H1 (cell line): ENCODE data around the gene SYT13. TPM values are rescaled to one million over a fixed set of nuclear protein-coding genes. Genes with fewer than 3 reads are reported as not detected.

Source experiments
- CTCF ChIA-PET: fragments of 300-600 bp; sonication (Branson Sonifier 250); formaldehyde crosslinking; loops from one replicate; lab custom pipeline; 2021; ENCODE audit not compliant: partially characterized antibody; lab: Charles Lee
- POLR2A ChIA-PET: fragments of 300-600 bp; sonication (Branson Sonifier 250); formaldehyde crosslinking; loops from one replicate; lab custom pipeline; 2021; ENCODE audit warnings: inconsistent platforms; ENCODE audit not compliant: partially characterized antibody; lab: Charles Lee
- DNase-seq, 2 experiments: peaks; one replicate each; pipeline versions ENCODE4 v3.0.0 to v3.0.0-alpha.2; 2010 to 2022; ENCODE audit warnings: low spot score in 2 of 2, low read depth in 1 of 2, mixed read lengths in 1 of 2
- FAIRE-seq: peaks from 2 replicates; lab custom pipeline; 2011; peaks lifted over from hg19 to GRCh38; lab: Jason Lieb, UNC
- H2AFZ ChIP-seq: 2 replicates; pipeline ENCODE4 v1.8.1; 2012; ENCODE audit warnings: low read length, inconsistent platforms
- H2AK5ac ChIP-seq: 2 replicates; pipeline ENCODE4 v1.6.1; 2013; ENCODE audit warnings: low read depth, low read length
- H2BK120ac ChIP-seq: replicated peaks from 2 replicates; pipeline ENCODE3; 2013; ENCODE audit warnings: low read depth, low read length, inconsistent platforms
- H2BK12ac ChIP-seq: 2 replicates; pipeline ENCODE4 v1.6.1; 2013; ENCODE audit warnings: low read depth, low read length
- H2BK15ac ChIP-seq: 2 replicates; pipeline ENCODE4 v1.6.1; 2013; ENCODE audit warnings: low read length
- H2BK20ac ChIP-seq: 2 replicates; pipeline ENCODE4 v1.6.1; 2013; ENCODE audit warnings: low read length
- H2BK5ac ChIP-seq: 2 replicates; pipeline ENCODE4 v1.6.1; 2013; ENCODE audit warnings: low read depth, low read length
- H3K14ac ChIP-seq: 2 replicates; pipeline ENCODE4 v1.6.1; 2013; ENCODE audit warnings: inconsistent platforms; ENCODE audit not compliant: insufficient read length
- H3K18ac ChIP-seq: 2 replicates; pipeline ENCODE4 v1.6.1; 2013; ENCODE audit warnings: low read length; ENCODE audit errors: extremely low read depth
- H3K23ac ChIP-seq: 2 replicates; pipeline ENCODE4 v1.6.1; 2013; ENCODE audit warnings: inconsistent platforms; ENCODE audit not compliant: insufficient read length
- H3K23me2 ChIP-seq: 2 replicates; pipeline ENCODE4 v1.6.1; 2013; ENCODE audit warnings: low read depth, low read length
- H3K27ac ChIP-seq: 2 replicates; pipeline ENCODE4 v1.6.1; 2011; ENCODE audit warnings: low read depth, low read length, inconsistent platforms
- H3K27me3 ChIP-seq, 4 experiments: replicated peaks in 1 of 4; 1 replicate in 1 of 4; 2 replicates in 3 of 4; pipeline versions ENCODE4 v1.6.1 to v1.8.1; 2011 to 2013; ENCODE audit warnings: low read length in 3 of 4, mild to moderate bottlenecking in 3 of 4, inconsistent platforms in 2 of 4, mixed read lengths in 2 of 4, moderate library complexity in 1 of 4; ENCODE audit not compliant: control insufficient read depth in 3 of 4, insufficient read depth in 3 of 4; ENCODE audit errors: extremely low read depth in 1 of 4
- H3K36me3 ChIP-seq, 4 experiments: 2 replicates each; pipeline versions ENCODE4 v1.6.1 to v1.8.1; 2011 to 2013; ENCODE audit warnings: mild to moderate bottlenecking in 4 of 4, low read length in 3 of 4, moderate library complexity in 2 of 4, control low read depth in 1 of 4, inconsistent platforms in 1 of 4; ENCODE audit not compliant: insufficient read depth in 4 of 4, control insufficient read depth in 2 of 4
- H3K4ac ChIP-seq: replicated peaks from 2 replicates; pipeline ENCODE3; 2013; ENCODE audit warnings: low read length, low read depth, mixed read lengths, inconsistent platforms; ENCODE audit not compliant: insufficient read length
- H3K4me1 ChIP-seq, 4 experiments: replicated peaks in 1 of 4; 1 replicate in 1 of 4; 2 replicates in 3 of 4; pipeline versions ENCODE4 v1.6.1 to v1.8.1; 2011 to 2013; ENCODE audit warnings: low read length in 3 of 4, inconsistent platforms in 2 of 4, mixed read lengths in 1 of 4; ENCODE audit not compliant: insufficient read depth in 4 of 4, control insufficient read depth in 3 of 4
- H3K4me2 ChIP-seq, 2 experiments: 2 replicates each; pipeline versions ENCODE4 v1.6.1 to v1.8.1; 2011 to 2013; ENCODE audit warnings: low read depth in 2 of 2, low read length in 2 of 2, control low read depth in 1 of 2, inconsistent platforms in 1 of 2, mild to moderate bottlenecking in 1 of 2; ENCODE audit not compliant: insufficient read depth in 1 of 2
- H3K4me3 ChIP-seq, 4 experiments: fragments of 200-600, 300-600 bp in 1 of 4; sonication (generic), shearing (Covaris generic), sonication (Bioruptor Twin) in 1 of 4; 2 replicates each; pipeline versions ENCODE4 v1.5.1 to v1.8.1; 2011 to 2016; ENCODE audit warnings: low read length in 4 of 4, low read depth in 3 of 4, control low read depth in 2 of 4, inconsistent platforms in 2 of 4, mild to moderate bottlenecking in 2 of 4, mixed read lengths in 1 of 4, moderate library complexity in 1 of 4; ENCODE audit not compliant: insufficient read depth in 2 of 4; ENCODE audit errors: extremely low read depth in 1 of 4
- H3K56ac ChIP-seq: replicated peaks from 2 replicates; pipeline ENCODE3; 2013; ENCODE audit warnings: low read depth, mild to moderate bottlenecking, mixed read lengths, low read length, inconsistent platforms; ENCODE audit not compliant: insufficient read length
- H3K79me1 ChIP-seq: 2 replicates; pipeline ENCODE4 v1.6.1; 2013; ENCODE audit warnings: low read depth, low read length, control low read depth
- H3K79me2 ChIP-seq, 2 experiments: 2 replicates each; pipeline versions ENCODE4 v1.6.1 to v1.8.1; 2012 to 2013; ENCODE audit warnings: low read length in 2 of 2, mild to moderate bottlenecking in 2 of 2, inconsistent platforms in 1 of 2; ENCODE audit not compliant: insufficient read depth in 2 of 2, control insufficient read depth in 1 of 2
- H3K9ac ChIP-seq, 4 experiments: replicated peaks in 1 of 4; 1 replicate in 1 of 4; 2 replicates in 3 of 4; pipeline versions ENCODE4 v1.6.1 to v1.8.1; 2011 to 2013; ENCODE audit warnings: low read depth in 3 of 4, low read length in 3 of 4, control low read depth in 2 of 4, mild to moderate bottlenecking in 2 of 4, moderate library complexity in 2 of 4, inconsistent platforms in 1 of 4; ENCODE audit errors: extremely low read depth in 1 of 4
- H3K9me3 ChIP-seq, 2 experiments: 2 replicates each; pipeline versions ENCODE4 v1.6.1 to v1.8.1; 2012 to 2013; ENCODE audit warnings: mild to moderate bottlenecking in 2 of 2, moderate library complexity in 2 of 2, control low read depth in 1 of 2, inconsistent platforms in 1 of 2, low read depth in 1 of 2, low read length in 1 of 2, mixed read lengths in 1 of 2; ENCODE audit not compliant: insufficient read depth in 2 of 2
- H4K20me1 ChIP-seq, 2 experiments: replicated peaks in 1 of 2; 2 replicates each; pipeline versions ENCODE3 to v1.8.1; 2011 to 2013; ENCODE audit warnings: inconsistent platforms in 2 of 2, low read length in 2 of 2, mild to moderate bottlenecking in 1 of 2; ENCODE audit not compliant: insufficient read depth in 2 of 2, control insufficient read depth in 1 of 2
- H4K5ac ChIP-seq: 2 replicates; pipeline ENCODE4 v1.6.1; 2013; ENCODE audit warnings: low read length, low read depth, mixed read lengths, inconsistent platforms; ENCODE audit not compliant: insufficient read length
- H4K8ac ChIP-seq: 2 replicates; pipeline ENCODE4 v1.8.0; 2013; ENCODE audit warnings: mild to moderate bottlenecking, moderate library complexity, low read length, inconsistent platforms; ENCODE audit not compliant: insufficient read depth; ENCODE audit errors: extremely low read depth
- H4K91ac ChIP-seq: replicated peaks from 2 replicates; pipeline ENCODE3; 2013; ENCODE audit warnings: low read length, mixed read lengths, inconsistent platforms; ENCODE audit not compliant: insufficient read length
- ATF2 ChIP-seq: IDR thresholded peaks from 2 replicates; pipeline ENCODE4 v1.6.1; 2012; ENCODE audit warnings: low read length, inconsistent platforms
- CBX5 ChIP-seq: fragments of 300-800, 300-1000 bp; sonication (generic); IDR thresholded peaks from 2 replicates; pipeline ENCODE4 v1.7.1; 2016; ENCODE audit warnings: antibody characterized with exemption, low read length, low read depth
- CREB1 ChIP-seq: IDR thresholded peaks from 2 replicates; pipeline ENCODE4 v1.6.1; 2012; ENCODE audit warnings: inconsistent platforms
- CTCF ChIP-seq, 3 experiments: IDR thresholded peaks; 1 replicate in 2 of 3; 2 replicates in 1 of 3; pipeline versions ENCODE4 v1.5.1 to v1.6.1; 2011; ENCODE audit warnings: low read length in 3 of 3, mild to moderate bottlenecking in 3 of 3, inconsistent platforms in 2 of 3, low read depth in 1 of 3, moderate library complexity in 1 of 3; ENCODE audit not compliant: insufficient read depth in 1 of 3; ENCODE audit errors: control extremely low read depth in 1 of 3
- JUND ChIP-seq: IDR thresholded peaks from 2 replicates; pipeline ENCODE4 v1.6.1; 2011; ENCODE audit warnings: mild to moderate bottlenecking, improper control_type of control experiment, low read length
- POU5F1 ChIP-seq: IDR thresholded peaks from 2 replicates; pipeline ENCODE4 v1.6.1; 2011; ENCODE audit warnings: low read depth, mild to moderate bottlenecking, low read length, moderate library complexity
- RAD21 ChIP-seq, 2 experiments: IDR thresholded peaks in 1 of 2; conservative IDR thresholded peaks in 1 of 2; 2 replicates each; pipeline ENCODE4 v1.6.1; 2011; ENCODE audit warnings: low read depth in 2 of 2, low read length in 2 of 2, improper control_type of control experiment in 1 of 2, inconsistent platforms in 1 of 2, mild to moderate bottlenecking in 1 of 2, moderate library complexity in 1 of 2
- SAP30 ChIP-seq: fragments of 300-600 bp; sonication (generic); IDR thresholded peaks from 2 replicates; pipeline ENCODE4 v1.7.1; 2012; ENCODE audit warnings: low read length, moderate library complexity, mild to moderate bottlenecking, inconsistent platforms; ENCODE audit not compliant: insufficient read depth, insufficient replicate concordance
- YY1 ChIP-seq: IDR thresholded peaks from 2 replicates; pipeline ENCODE4 v1.6.1; 2011; ENCODE audit warnings: low read depth, mild to moderate bottlenecking, low read length
- WGBS, 2 experiments: shearing (Covaris generic) in 1 of 2; methylation state at CpG; one replicate each; pipeline versions ENCODE4 v1.1.6 to v1.1.7; 2013 to 2015; ENCODE audit warnings: low lambda C conversion rate in 2 of 2, mixed read lengths in 2 of 2, inconsistent platforms in 1 of 2, low coverage in 1 of 2, missing lambda C conversion rate in 1 of 2; ENCODE audit not compliant: insufficient replicate concordance in 2 of 2, insufficient coverage in 1 of 2, insufficient read length in 1 of 2; ENCODE audit errors: extremely low coverage in 1 of 2, missing lambda C conversion rate in 1 of 2; 5-methylcytosine and 5-hydroxymethylcytosine counted together
- polyA plus RNA-seq, 7 experiments: library from polyadenylated mRNA; depleted of rRNA in 3 of 7; stranded (reverse) in 5 of 7; unstranded in 2 of 7; fragments of >200 nt in 5 of 7; fragments of 200-250 nt in 2 of 7; gene quantifications; 1 replicate in 5 of 7; 2 replicates in 1 of 7; 4 replicates in 1 of 7; pipeline versions ENCODE4 v1.2.1 to v1.2.3, GENCODE V29; 2011 to 2013; ENCODE audit warnings: missing spikeins in 2 of 7, mixed read lengths in 2 of 7
- total RNA-seq: library from RNA; stranded (reverse); fragmentation: NEBNext Ultra II Directional; extraction: Animal tissue kit (Norgen Biotek cat#: 25700); gene quantifications from 2 replicates; pipeline ENCODE4 v1.2.1, GENCODE V29; 2021

The SYT13 gene
- total and polyA plus RNA-seq, 2 of the 8 experiments (the other 6 are each of a cell fraction or from before 2014, with no cell fraction given) = 4.8 to 13.2 TPM

- Histone ChIP-seq H2AK5ac (no peak overlapping the region), H3K4me2 (no peak overlapping the region), H3K23me2 (no peaks in the 10 kb centered on the region), H4K20me1 (no peaks in the 10 kb centered on the region), H3K79me1 (no peaks in the 10 kb centered on the region), H3K14ac (no peak overlapping the region), H3K4me1 (no peaks in the 10 kb centered on the region), H3K9ac (no peak overlapping the region), H3K27me3 (no peaks in the 10 kb centered on the region; a peak in 1 of 7 replicates), H2AFZ (no peak overlapping the region), H4K5ac (no peak overlapping the region), H4K8ac (no peak overlapping the region), H3K27ac (no peak overlapping the region), H3K4ac (no peak overlapping the region), H2BK12ac (no peak overlapping the region), H3K56ac (no peak overlapping the region), H2BK120ac (no peak overlapping the region), H4K91ac (no peak overlapping the region), H2BK20ac (no peak overlapping the region), H3K23ac (no peak overlapping the region), H3K9me3 (no peaks in the 10 kb centered on the region), H3K18ac (no peak overlapping the region), H2BK5ac (no peak overlapping the region), H3K36me3 (no peaks in the 10 kb centered on the region), H2BK15ac (no peak overlapping the region), H3K4me3 (no peak overlapping the region), H3K79me2 (no peaks in the 10 kb centered on the region)
- FAIRE-seq = no peak
- no peak for DNase-seq
- ChIA-PET CTCF (interaction anchor here (0.8 to 5.0 kb wide), 10 partner anchors 12 to 437 kb away, joined by 3 to 95 read pairs (median 4); no protein-coding TSS in a partner anchor), POLR2A (no interaction called here)
- 84% methylated on average over 5 of the region's 5 CpGs; no CpG with 5 or more reads in 1 of the 2 experiments for WGBS, 2 experiments
- TF ChIP-seq JUND (no peak), ATF2 (no peak), CREB1 (no peak), YY1 (no peak), POU5F1 (no peak), SAP30 (no peak), CTCF (IDR thresholded peaks at IDR 0.05; ENCODE audit: control extremely low read depth in 1 of 3, insufficient read depth in 1 of 3, low read depth in 1 of 3, low read length in 3 of 3) (no peak), CBX5 (no peak), RAD21 (IDR thresholded peaks at IDR 0.05 in 1 of 2, conservative IDR thresholded peaks at IDR 0.05 in 1 of 2; ENCODE audit: low read depth in 2 of 2, low read length in 2 of 2) (no peak)
These were observed 48.7 kb upstream of the SYT13 start for GRCh38 chr11:45334836-45335235.
